ENCODE data around the gene ICE1. TPM values are rescaled to one million over a fixed set of nuclear protein-coding genes. Genes with fewer than 3 reads are reported as not detected.
"Not testable (repeated sequence)": the region's sequence is repeated elsewhere in the genome, so short reads cannot be mapped to it uniquely, and the experiment has no call there.

Gene ICE1
- total RNA-seq, 1 donor from 2014 or later = 19.8 TPM

DNA sequence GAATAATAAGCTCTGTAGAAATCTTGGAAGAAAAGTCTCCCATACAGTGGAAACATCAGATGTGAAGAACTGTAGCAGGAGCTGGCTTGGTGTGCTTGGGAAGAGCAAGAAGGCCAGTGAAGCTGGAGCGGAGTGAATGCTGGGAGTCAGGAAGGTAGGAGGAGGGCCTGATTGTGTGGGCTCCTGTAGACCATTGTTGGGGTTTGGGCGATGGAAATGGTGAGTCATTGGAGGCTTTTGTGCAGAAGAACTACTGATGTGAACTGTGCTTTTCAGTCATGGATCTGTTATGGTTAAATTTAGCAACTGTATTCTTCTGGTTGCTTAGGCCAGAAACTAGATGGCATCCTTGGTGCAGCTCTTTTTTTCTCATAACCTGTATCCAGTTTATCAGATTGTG lies 2.3 kb downstream of the ICE1 start:
- intact Hi-C loops (cut with DNase I) = loop anchor here (5.0 kb wide), 1 partner anchor 82 kb away; no protein-coding TSS in a partner anchor
- no peak for DNase-seq (ENCODE audit: low spot score)

DNA sequence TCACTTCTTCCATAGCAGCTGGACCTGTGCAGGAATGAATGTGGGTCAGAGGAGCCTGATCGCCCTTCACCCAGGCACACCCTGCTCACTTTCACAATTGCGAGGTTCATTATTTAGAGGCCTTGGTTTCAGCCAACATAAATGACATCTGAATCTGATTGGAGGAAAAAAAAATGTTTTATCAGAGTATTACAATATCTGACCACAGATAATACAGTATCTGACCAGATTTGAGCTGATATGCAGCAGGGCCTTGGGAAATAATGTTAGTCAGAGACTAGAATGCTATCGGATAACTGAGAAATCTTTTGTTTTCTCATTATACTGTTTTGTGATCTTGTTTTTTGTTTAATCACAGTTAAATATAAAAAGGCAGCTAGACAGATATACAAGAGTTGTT lies 7.7 kb downstream of the ICE1 start:
- intact Hi-C loops (cut with DNase I) = no loop called here

DNA sequence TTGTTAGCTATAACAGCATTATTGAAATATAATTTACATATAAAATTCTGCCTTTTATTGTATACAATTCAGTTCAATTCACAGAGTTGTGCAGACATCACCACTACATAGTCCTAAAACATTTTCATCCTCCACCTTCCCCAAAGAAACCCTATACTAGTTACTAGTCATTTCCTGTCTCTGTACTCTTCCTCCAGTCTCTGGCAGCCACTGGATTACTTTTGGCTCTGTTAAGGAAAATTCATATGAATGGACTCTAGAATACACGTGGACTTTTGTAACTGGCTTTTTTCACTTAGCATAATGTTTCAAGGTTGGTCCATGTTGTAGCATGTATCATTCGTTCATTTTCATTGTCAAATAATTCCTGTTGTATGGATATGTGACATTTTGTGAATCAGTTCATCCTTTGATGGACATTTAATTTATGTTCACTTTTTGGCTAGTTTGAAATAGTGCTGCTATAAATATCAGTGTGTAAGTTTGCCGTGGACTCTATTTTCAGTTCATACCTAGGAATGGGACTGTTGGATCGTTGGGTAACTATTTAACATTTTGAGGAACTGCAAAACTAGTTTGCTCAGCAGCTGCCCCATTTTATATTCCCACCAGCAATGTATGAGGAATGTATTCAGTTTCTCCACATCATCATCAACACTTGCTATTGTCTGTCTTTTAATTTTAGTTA lies 9.7 kb downstream of the ICE1 start:
- intact Hi-C loops (cut with DNase I) = no loop called here

More for the DNA sequence above, 7.7 kb downstream of the ICE1 start:
- DNase-seq (ENCODE audit: low spot score) = no peak

DNA sequence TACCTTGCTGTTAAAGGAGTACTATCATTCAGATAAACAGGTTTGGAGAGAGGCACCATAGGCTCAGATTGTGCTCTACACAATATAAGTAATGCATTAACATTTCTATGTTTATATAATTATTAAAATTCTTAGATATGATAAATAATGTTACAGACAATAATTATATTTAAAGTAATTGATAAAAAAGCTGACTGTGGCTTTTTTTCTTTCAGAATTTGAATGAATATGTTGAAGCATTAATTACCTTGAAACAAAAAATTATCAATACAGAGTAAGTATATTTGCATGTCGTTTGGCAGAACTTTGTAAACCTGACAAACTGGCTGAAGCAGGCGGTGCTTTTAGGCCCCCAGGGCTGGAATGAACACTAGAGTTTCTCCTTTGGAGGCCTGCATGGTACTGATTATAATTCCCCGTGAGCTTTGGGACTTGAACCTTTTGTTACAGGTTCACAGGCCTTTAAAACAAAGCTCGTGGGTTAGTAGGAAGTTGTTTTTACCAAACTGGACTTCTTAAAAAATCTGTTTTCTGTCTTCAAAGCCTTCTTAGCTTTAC lies 13.8 kb downstream of the ICE1 start:
- intact Hi-C loops (cut with DNase I) = no loop called here
- DNase-seq (ENCODE audit: low spot score) = no peak

More for the DNA sequence above, 9.7 kb downstream of the ICE1 start:
- no peak for DNase-seq (ENCODE audit: low spot score)

DNA sequence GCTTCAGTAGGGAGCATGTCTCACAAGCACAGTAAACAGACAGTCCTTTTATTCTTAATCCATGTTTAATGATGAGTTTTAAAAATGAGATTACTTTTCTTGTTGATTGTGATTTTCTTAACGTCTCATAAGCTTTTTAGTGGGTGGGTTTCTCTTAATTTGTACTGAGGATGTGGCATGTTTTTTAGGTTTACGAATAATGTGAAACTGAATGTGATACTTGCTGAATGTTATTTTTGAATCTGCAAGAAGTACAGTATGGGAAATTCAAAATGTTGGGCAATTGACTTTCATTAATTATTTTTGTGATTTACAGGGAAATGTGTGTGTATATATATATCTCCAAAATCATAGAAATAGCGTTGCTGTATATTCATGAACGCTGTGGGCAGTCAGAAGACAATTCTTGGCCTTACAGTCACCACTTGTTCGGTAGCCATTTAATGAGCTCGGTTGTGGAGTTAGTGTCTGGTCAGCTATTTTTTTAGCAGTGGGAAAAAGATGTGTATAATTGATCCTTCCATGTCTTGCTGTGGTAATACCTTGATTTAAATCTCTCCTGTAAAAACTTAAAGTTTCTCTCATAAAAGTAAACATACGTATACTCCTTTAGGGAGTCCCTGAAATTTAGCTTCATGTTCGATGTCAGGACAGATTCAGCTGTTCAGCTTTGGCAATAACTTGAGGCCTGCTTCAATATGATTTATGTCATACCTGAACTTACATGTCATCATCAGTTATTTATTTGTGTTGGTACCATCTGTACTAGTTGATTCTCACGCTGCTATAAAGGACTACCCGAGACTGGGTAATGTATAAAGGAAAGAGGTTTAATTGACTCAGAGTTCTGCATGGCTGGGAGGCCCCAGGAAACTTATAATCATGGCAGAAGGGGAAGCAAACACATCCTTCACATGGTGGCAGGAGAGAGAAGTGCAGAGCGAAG lies 15.0 kb downstream of the ICE1 start:
- intact Hi-C loops (cut with DNase I) = no loop called here
- no peak for DNase-seq (ENCODE audit: low spot score)

DNA sequence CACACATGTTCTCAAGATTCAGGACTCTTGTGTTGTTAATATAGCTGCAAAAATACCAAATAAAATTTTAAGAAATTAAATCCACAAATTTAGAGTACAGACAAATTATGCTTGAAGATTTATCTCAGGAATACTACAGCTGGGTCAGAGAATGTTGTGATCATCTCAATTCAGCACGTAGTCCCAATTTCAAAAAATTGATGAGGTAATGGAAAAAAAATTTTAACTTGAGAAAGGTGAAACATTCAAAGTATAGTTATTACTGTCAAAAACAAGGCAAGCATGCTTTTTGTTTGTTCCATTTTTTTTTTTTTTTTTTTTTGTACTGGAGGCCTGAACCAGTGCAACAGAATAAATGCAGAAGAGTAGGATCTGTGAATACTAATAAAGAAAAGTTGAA lies 29.4 kb downstream of the ICE1 start:
- DNase-seq (ENCODE audit: low spot score) = no peak
- intact Hi-C loops (cut with DNase I) = no loop called here

DNA sequence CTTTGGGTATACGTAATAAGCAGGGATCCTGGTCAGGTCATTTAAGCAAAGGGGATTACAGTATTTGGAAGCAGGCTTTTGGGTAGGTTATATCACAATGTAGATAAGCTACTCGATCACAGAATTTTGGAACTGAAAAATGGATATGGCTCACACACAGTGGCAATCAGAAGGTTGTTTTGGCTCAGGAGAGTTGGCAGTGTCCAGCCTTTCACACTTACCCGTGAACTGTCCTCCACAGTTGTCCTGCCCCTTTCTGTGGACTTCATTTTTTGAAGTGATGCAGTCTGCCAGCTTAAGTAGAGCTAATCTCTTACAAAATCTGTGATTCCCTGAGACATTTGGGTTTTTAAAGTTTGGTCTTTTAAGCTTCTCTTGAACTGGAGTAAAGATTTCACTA lies 30.7 kb downstream of the ICE1 start:
- intact Hi-C loops (cut with DNase I) = no loop called here

DNA sequence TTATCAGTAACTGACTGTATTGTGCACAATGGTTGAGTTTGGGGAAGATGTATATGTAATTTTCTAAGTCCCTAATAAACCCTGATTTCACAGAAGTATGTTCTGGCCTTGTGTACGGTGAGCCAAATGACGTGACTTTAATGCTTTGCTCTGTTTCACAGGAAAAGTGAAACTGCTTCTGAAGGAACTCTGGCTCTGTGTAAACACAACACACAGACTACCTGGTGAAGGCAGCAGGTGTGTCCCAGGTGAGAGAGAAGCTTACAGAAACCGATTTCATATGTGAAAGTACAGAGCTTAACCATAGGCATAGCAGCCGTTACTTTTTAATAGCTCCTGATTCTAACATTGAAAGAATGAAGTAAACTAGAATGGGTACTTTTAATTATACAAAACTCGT lies 31.9 kb downstream of the ICE1 start:
- DNase-seq (ENCODE audit: low spot score) = no peak
- intact Hi-C loops (cut with DNase I) = no loop called here

More for the DNA sequence above, 30.7 kb downstream of the ICE1 start:
- DNase-seq (ENCODE audit: low spot score) = no peak

DNA sequence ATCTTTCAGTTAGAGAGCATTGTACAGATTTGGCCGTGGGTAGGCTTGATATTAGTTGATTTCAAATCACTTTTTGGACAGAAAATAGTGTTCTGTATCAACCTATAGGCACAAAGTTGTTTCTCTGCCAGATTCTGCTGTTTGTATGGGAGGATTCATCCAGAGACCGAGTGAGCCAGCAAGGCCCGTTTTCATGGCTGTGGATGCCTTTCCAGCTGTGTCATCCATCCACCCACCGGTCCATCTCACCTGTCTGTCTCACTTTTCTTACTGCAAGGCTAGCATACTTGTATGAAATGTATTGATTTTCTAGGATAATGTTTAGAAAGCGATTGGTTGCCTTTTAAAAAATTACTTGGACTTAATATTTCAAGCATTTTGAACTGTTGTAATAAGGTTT lies 34.4 kb downstream of the ICE1 start:
- DNase-seq (ENCODE audit: low spot score) = no peak
- intact Hi-C loops (cut with DNase I) = no loop called here

DNA sequence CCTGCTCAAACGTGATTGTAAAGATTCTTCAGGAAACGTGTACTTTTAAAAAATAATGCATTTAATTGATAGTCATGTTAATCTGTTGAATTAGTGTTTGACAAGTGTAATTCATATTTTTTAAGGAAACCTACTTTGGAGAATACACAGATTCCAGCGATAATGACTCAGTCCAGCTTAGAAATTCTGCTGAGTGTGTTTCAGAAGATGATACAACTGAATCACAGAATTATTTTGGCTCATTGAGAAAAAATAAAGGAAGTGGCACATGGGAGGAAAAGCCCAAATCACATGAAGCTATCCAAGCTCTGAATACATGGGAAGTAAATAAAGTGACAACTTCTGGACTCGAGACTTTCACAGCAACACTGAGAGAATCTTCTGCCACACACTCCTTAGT lies 37.8 kb downstream of the ICE1 start:
- DNase-seq (ENCODE audit: low spot score) = no peak
- intact Hi-C loops (cut with DNase I) = no loop called here

DNA sequence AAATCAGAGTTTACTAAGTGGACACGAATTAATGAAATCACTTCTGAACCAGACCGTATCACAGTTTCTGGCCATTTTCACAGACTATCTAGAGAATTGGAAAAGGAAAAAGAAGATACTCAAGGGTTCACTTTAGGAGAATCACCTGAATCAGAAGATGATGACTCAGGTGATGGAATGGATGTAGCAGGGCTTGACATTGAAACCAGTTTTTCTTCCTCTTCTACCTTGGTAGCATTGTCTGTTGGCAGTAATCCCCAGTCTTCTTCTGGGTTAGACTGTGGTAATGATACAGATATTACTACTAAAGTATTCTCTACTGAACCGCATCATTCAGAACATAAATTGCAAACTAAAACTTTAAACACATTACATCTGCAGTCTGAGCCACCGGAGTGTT lies 38.5 kb downstream of the ICE1 start:
- intact Hi-C loops (cut with DNase I) = no loop called here
- no peak for DNase-seq (ENCODE audit: low spot score)

DNA sequence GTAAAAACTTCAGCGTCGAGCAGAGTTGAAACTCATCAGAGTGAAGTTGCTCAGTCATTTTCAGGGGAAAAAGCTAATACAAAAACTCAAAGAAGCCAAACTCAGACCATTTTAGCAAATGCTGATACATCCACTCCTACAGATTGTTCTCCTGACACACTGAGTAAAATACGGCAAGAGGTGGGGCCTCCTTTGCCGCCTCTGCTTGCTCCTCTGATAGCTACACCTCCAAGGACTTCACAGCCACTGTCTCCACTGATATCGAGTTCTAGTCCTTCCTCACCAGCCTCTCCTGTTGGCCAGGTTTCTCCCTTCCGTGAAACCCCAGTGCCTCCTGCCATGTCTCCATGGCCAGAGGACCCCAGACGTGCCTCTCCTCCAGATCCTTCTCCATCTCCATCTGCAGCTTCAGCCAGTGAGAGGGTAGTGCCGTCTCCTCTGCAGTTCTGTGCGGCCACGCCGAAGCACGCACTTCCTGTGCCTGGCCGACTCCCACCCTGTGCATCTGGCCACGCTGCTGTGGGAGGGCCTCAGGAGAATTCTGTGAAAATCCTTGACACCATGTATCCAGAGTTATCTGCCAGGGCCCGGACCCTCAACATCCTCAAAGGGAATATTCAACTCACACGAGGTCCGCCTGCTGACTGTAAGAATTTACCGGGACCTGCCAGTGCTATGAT lies 41.7 kb downstream of the ICE1 start:
- intact Hi-C loops (cut with DNase I) = no loop called here
- DNase-seq (ENCODE audit: low spot score) = no peak

DNA sequence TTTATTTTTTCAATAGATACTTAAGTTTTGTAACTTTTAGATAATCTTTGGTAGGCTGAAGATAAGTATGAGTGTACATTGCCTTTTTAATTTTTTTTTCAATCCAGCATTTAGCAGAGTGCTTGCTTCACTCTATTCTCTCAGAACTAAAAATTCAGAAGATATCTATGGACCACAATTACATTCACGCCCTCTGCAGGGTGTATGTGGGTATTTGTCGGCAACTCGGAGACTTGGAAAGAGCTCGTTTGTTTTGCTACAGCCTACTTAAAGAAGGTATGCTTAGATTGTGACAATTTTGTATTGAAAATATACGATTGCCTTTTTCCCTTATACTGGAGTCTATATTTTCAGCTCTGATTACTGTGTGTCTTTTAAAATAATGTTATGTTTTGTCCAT lies 43.8 kb downstream of the ICE1 start:
- intact Hi-C loops (cut with DNase I) = no loop called here
- no peak for DNase-seq (ENCODE audit: low spot score)

DNA sequence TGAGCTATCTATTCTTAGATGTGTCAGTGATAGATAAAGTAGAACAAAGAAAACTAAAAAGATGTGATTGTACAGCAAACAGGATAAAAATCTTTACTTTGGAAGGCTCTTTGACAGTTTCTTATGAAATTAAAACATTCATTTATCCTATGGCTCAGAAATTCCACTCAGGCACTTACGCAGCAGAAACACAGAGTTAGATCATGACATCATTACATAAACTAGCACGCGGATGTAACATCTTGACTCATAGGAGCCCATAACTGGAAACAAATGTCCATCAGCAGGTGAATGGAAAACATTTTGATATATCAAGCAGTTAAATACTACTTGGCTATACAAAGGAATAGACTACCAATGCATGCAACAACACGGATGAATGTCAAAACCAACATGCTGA lies 45.3 kb downstream of the ICE1 start:
- intact Hi-C loops (cut with DNase I) = no loop called here
- no peak for DNase-seq (ENCODE audit: low spot score)

DNA sequence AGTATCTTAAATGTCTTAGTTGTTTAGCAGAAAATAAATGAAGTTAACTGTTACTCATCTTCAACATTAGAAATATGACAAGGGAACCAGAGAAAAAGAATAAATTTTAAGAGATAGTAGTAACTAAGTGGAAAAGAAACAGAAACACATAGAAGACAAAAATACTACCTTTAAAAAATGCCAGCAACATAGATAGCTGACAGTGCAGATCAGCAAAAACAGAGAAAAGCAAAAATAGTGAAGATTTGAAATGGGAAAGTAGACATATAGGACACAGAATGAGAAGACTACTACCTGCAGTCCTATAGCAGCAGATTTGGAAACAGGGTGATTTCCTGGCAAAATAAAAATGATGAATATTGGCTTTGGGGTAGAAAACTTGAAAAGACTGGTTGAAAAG lies 48.5 kb downstream of the ICE1 start:
- intact Hi-C loops (cut with DNase I) = no loop called here
- no peak for DNase-seq (ENCODE audit: low spot score)

DNA sequence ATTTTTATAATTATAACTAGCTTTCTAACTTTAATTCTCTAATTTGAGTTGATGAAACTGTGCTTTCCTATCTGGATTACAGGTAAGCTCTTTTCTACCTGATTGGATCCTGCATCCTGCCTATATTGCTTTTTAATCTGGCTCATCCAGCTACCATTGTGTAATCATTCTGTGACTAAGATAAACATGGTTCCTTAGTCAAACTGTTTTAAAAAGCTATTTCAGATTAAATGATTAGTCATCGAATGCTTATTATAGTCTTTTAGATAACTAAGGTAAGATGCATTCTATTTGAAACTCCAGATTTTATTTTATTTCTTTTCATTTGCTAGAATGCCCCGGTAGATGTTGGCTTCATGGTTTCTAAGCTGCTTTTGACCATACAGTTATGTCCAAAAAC lies 50.7 kb downstream of the ICE1 start:
- intact Hi-C loops (cut with DNase I) = no loop called here
- DNase-seq (ENCODE audit: low spot score) = no peak

DNA sequence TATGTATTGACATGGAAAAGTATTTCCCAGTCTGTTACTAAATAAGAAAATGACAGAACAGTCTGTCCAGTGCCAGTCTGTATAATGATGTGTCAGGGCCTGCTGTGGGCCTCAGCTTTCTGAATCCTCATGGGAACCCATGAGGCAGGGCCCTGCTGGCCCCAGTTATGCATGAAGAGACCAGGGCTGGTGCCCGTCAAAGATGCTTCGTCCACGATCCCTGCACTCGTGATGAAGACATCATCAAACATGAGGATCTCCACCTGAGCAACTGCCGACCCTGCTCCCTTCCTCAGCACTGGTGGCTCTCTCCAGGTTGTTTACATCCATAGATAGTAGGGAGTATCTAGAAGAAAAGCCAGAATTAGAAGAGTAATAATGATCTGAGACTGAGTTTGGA lies 52.5 kb downstream of the ICE1 start:
- intact Hi-C loops (cut with DNase I) = no loop called here
- no peak for DNase-seq (ENCODE audit: low spot score)

DNA sequence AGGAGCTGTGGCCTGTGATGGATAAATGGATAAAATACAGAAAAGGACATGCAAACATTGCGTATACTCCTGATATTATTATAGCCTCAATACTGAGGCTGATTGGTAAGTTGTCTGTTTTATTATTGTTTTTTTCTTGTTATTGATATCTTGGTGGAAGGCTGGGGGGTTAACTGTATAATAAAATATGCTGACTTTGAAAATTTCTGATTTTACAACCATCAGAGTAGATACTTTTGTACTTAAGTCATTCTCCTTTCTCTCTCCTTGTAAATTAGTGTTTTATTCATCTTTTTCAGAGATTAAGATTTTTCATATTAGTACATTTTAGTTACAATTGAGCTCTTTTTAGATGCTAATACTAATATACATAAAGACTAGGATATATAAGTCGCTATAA lies 53.5 kb downstream of the ICE1 start:
- intact Hi-C loops (cut with DNase I) = no loop called here
- no peak for DNase-seq (ENCODE audit: low spot score)

DNA sequence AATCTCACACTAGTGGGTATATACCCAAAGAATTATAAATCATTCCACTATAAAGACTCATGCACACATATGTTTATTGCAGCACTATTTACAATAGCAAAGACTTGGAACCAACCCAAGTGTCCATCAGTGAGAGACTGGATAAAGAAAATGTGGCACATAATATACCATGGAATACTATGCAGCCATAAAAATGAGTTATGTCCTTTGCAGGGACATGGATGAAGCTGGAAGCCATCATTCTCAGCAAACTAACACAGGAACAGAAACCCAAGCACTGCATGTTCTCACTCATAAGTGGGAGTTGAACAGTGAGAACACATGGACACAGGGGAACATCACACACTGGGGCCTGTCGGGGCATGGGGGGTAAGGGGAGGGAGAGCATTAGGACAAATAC lies 57.1 kb downstream of the ICE1 start:
- DNase-seq (ENCODE audit: low spot score); intact Hi-C loops (cut with DNase I): not testable (repeated sequence)

DNA sequence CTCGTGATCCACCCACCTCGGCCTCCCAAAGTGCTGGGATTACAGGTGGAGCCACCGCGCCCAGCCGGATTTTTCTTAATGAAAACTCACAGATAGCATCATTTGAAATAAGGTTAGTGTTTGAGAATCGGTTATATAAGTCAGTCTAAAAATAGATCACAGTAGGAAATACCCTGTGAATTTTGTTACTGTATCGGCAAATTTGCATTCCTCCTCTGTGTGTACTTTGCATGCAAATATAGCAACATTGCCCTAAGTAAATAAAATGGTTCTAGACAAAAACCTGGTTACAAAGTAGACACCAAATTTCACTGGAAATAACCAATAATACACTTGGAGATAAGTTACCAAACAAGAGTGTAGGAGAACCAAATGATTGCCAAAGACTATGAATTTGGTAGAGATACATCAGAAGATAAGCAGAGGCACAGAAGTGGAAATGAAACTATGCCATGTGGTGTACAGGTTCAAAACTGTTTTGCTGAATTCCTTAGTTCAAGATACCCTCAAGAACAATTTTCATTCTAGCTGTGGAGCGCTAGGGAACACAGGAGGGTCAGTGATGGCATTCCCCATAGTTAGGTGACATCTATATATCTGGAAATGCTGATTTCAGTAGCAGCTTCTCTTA lies 58.1 kb downstream of the ICE1 start:
- DNase-seq (ENCODE audit: low spot score) = no peak
- intact Hi-C loops (cut with DNase I) = no loop called here

Measured in cardiac septum (tissue), 1 donor.